Activated effector memory CD4-positive, alpha-beta T cell treated with anti-CD3 and anti-CD28 coated beads, Interleukin-2, amount 50 U/mL, for 16 hours (primary cell): ENCODE measurements around the gene ENTHD1.

ENCODE experiments used
- DNase-seq: peaks from one replicate; pipeline ENCODE4 v3.0.0-alpha.2; 2020

The ENTHD1 gene

GRCh38 chr22:39728236-39728860 is 165.2 kb downstream of the ENTHD1 start:
- no peak for DNase-seq

GRCh38 chr22:39727541-39727940 is 166.0 kb downstream of the ENTHD1 start:
- no peak for DNase-seq

GRCh38 chr22:39725351-39726035 is 168.1 kb downstream of the ENTHD1 start:
- DNase-seq = peak; percentile 46

- peak; percentile 54 for DNase-seq
These were observed 168.7 kb downstream of the ENTHD1 start for GRCh38 chr22:39724857-39725256.

- DNase-seq = no peak
These were observed 169.2 kb downstream of the ENTHD1 start for GRCh38 chr22:39724390-39724789.

- DNase-seq = peak; percentile 50
These were observed 169.6 kb downstream of the ENTHD1 start for GRCh38 chr22:39723899-39724351.

GRCh38 chr22:39723463-39723862 is 170.1 kb downstream of the ENTHD1 start:
- no peak for DNase-seq

GRCh38 chr22:39722501-39722900 is 171.1 kb downstream of the ENTHD1 start:
- no peak for DNase-seq

GRCh38 chr22:39722032-39722325 is 171.6 kb downstream of the ENTHD1 start:
- no peak for DNase-seq

- peak; percentile 60 for DNase-seq
These were observed 172.1 kb downstream of the ENTHD1 start for GRCh38 chr22:39721206-39722031.

- peak; percentile 45 for DNase-seq
These were observed 173.8 kb downstream of the ENTHD1 start for GRCh38 chr22:39719559-39720450.

- DNase-seq = no peak
These were observed 174.6 kb downstream of the ENTHD1 start for GRCh38 chr22:39718921-39719475.

GRCh38 chr22:39718206-39718605 is 175.4 kb downstream of the ENTHD1 start:
- DNase-seq = no peak

- peak; percentile 10 for DNase-seq
These were observed 176.5 kb downstream of the ENTHD1 start for GRCh38 chr22:39717099-39717498.

GRCh38 chr22:39716534-39716933 is 177.0 kb downstream of the ENTHD1 start:
- no peak for DNase-seq

GRCh38 chr22:39715778-39716495 is 177.6 kb downstream of the ENTHD1 start:
- DNase-seq = peak; percentile 52

GRCh38 chr22:39714321-39714720 is 179.2 kb downstream of the ENTHD1 start:
- no peak for DNase-seq

- no peak for DNase-seq
These were observed 179.7 kb downstream of the ENTHD1 start for GRCh38 chr22:39713799-39714290.

GRCh38 chr22:39712751-39713525 is 180.6 kb downstream of the ENTHD1 start:
- DNase-seq = no peak

GRCh38 chr22:39712081-39712480 is 181.5 kb downstream of the ENTHD1 start:
- DNase-seq = no peak
